HG02970 (cell line): ENCODE data around the gene BAZ2A.
"Not testable (repeated sequence)": the region's sequence is repeated elsewhere in the genome, so short reads cannot be mapped to it uniquely, and the experiment has no call there.

Source experiments
- ATAC-seq: cut with Tn5 transposase; IDR thresholded peaks from one replicate; pipeline ENCODE4 v1.9.1; 2021; ENCODE audit warnings: mild to moderate bottlenecking, moderate library complexity, moderate number of reproducible peaks; ENCODE audit not compliant: unreplicated experiment, low FRiP score

BAZ2A gene

GRCh38 chr12:56599797-56600196 lies 30.3 kb downstream of the BAZ2A start:
- no peak for ATAC-seq

- no peak for ATAC-seq
Measured at GRCh38 chr12:56599041-56599440, 31.1 kb downstream of the BAZ2A start.

DNA sequence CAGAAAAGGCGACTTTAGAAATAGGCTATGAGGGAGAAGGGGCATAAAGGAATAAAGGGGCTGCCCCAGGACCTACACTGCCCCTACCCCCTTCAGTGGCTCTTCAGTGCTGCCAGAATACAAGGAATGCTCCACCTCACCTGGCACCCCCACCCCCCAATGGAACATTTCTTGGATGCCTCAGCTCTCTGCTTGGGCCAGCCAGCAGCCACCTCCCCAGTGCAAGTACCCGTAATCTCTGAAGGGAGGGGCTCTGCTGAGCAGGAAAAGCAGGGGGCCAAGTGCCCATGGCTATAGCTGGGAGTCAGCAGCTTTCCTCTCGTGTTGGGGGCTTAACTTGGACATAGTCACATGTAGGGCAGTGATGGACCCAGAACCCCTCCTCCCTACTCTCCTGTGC lies 33.3 kb downstream of the BAZ2A start:
- ATAC-seq: no peak

DNA sequence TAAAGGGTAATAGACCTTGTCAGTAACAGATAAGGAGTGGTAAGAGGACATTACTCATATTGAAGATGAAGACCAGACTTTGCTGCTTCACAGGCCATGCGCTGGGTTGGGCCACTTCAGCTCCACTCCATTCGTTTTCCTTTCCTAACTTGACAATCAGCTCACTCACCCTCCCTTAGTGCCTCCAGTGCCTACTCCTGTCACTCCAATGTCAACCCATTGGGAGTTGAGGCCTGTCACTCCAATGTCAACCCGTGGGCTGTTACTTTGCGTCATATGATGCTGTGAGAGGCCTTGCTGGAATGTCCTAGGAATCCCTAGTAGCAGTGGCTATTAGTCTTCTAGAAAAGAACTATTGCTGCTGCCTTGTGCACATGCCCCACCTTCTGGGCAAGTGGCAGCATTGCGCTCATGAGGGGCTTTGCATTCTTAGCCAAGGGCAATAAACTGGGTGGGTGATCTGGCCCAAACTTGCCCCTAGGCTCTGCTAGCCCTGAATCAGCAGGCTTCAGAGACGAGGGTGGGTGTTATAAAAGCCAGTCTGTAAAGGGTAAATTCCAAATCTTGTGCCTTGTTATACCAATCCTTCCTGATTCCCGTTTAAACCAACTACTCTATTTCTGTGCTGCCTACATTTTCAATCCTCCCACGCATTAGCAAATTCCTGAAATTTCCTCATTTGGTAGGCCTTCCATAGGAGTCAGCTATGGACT lies 36.1 kb downstream of the BAZ2A start:
- no peak for ATAC-seq

GRCh38 chr12:56591961-56592360 lies 38.2 kb downstream of the BAZ2A start:
- ATAC-seq: no peak

DNA sequence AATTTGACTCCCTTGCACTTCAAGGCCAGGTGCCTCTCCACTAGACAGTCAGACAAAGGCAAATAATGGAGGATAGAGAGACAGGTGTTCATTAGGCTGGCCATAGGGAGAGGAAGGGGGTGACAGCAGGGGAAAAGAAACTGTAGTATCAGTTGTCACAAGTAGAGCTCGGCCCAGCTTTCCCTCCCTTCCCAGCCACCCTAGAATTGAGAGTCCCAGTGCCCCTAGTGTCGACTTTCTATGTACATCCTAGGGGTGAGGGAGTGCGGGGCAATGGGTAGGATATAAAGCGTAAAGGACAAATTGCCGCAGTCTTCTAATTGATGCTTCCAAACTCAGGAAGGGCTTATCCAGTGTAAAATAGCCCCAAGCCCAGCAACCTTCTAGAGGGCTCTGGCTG lies 39.0 kb downstream of the BAZ2A start:
- no peak for ATAC-seq

DNA sequence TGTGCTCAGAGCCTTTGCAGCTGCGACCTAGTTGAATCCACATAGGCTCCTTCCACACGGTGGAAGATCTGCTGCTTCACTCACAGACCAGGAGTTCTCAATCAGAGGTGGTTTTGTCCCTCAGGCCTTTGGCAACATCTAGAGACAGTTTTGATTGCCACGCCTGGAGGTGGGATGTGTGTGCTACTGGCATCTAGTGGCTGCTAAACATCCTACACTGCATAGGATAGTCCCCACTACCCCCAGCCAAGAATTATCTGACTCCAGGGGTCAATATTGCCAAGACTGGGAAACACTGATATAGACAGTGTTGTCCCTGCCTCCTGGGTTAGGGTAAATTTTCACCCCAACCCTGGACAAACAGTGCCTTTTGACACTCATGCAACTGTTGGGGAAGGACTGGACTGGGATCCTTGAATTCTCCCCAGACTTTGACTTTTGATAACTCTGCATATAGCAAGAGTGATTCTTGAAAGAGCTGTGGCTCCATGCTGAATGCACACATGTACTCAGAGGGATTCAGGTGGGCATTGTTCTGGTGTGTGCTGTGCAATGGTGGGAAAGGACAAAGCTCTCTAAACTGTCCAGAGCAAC lies 39.8 kb downstream of the BAZ2A start:
- no peak for ATAC-seq

GRCh38 chr12:56589783-56590182 lies 40.3 kb downstream of the BAZ2A start:
- no peak for ATAC-seq

- ATAC-seq: no peak
Measured at GRCh38 chr12:56585098-56585497, 45.0 kb downstream of the BAZ2A start.

DNA sequence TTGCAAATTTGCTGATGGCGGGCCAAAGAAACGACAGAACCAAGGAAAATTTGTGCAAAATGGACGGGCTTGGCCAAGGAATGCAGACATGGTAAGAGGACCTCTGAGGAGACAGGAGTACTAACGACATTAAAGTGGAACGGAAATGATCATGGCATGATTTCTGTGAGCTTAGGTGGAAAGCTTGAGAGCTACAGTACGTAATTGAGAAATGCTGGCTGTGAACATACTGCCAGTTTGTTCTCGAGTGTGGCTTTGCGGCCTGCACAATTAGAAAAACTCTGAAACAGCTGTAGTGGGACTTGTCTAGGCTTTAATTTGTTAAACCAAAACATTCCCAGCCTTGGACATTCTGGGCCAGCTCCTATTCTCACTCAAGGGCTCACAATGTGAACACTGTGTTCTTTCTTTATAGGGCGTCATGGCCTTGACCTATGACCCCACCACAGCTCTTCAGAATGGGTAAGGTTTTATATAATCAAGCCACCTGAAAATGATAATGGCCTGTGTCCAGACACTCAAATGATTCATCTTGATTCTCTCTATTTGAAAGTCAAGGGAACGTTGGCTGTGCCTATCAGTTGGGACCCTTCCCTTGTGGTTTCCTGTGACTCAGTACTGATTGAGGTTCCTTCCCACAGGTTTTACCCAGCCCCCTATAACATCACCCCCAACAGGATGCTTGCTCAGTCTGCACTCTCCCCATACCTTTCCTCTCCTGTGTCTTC lies 48.5 kb downstream of the BAZ2A start:
- ATAC-seq: no peak

GRCh38 chr12:56578983-56579546 lies 51.1 kb downstream of the BAZ2A start:
- ATAC-seq: no peak

- ATAC-seq: not testable (repeated sequence)
Measured at GRCh38 chr12:56577248-56577647, 52.9 kb downstream of the BAZ2A start.

DNA sequence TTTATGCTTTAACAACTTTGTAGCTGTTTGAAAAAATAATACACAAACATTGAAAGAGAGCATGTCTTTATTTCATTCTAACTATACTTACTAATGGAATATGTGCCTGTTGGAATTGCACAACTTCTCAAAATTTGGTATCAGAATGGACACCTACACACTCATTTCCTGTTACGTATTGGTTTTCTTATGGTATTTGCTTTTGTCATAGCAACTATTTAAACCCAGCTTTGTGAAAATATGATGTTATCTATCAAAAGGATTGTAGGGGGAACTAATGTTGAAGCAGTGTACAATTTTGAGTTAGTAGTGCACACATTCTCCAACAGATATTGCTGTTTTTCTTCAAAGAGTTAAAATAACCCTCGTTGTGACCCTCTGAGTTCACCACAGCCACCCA lies 55.9 kb downstream of the BAZ2A start:
- ATAC-seq: no peak

- no peak for ATAC-seq
Measured at GRCh38 chr12:56572288-56572687, 57.8 kb downstream of the BAZ2A start.

DNA sequence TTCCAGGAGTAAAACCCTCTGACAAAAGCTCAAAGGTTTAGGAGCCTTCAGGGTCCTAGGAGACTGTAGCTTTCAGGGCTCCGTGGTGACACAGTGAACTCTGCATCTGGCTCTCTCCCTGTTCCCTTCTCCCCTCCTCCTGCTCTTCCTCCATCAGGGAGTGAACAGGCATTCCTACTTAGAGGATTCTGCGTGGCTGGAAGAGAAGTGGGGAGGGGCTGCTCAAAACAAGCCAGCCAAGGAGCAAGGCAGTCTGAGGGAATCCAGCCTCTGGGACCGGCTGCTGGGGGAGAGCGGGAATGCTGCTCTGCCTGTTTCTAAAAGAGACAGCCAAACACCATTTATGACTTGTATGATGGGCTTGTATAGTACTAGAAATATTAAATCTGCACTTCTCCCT lies 59.0 kb downstream of the BAZ2A start:
- no peak for ATAC-seq

DNA sequence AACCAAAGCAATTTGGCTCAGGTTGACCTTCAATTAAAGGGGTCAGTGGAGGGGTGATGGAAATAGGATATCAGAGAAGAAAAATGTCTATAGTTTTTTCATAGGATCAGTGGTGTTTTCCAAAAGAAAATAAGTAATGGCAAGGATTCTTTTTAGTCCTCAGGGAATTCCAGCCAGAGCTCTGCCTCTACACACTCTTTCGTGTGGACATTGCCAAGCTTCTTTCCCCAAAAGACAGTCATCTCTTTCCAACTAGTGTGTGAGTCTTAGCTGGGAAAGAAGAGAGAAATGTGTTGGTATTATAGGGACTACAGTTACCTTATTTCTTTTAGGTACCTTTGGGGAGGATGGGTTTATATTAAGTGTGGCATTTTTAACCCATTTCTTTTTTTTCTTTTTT lies 62.0 kb downstream of the BAZ2A start:
- no peak for ATAC-seq

GRCh38 chr12:56565510-56566101 lies 64.5 kb downstream of the BAZ2A start:
- no peak for ATAC-seq

DNA sequence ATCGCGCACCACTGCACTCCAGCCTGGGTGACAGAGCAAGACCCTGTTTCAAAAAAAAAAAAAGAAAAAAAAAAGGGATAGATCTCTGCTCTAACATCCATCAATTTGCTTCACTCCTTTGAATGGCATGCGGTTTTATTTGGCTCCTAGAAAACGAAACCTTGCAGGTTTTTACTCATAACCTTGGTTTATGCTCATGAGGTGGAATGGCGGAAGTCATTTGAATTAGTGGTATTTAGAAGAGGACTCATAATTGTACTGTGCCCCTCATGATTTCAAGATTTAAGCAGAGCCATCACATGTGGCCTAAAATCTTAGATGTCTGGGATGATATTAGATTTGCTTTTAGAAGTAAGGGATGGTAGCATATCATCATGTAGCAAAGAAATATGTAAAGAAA lies 79.1 kb downstream of the BAZ2A start:
- no peak for ATAC-seq

DNA sequence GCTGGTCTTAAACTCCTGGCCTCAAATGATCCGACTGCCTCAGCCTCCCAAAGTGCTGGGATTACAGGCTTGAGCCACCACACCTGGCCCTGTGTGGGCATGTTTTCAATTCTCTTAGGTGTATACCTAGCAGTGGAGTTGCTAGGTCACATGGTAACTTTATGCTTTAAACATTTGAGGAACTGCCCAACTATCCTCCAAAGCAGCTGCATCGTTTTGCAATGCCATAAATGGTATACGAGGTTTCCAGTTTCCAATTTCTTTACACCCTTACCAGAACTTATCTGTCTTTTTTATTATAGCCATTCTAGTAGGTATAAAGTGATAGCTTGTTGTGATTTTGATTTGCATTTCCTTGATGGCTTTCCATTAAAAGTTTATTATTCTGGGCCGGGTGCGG lies 83.4 kb downstream of the BAZ2A start:
- ATAC-seq: no peak
